Measurements from ENCODE around the gene CEACAM18.

Gene CEACAM18

DNA sequence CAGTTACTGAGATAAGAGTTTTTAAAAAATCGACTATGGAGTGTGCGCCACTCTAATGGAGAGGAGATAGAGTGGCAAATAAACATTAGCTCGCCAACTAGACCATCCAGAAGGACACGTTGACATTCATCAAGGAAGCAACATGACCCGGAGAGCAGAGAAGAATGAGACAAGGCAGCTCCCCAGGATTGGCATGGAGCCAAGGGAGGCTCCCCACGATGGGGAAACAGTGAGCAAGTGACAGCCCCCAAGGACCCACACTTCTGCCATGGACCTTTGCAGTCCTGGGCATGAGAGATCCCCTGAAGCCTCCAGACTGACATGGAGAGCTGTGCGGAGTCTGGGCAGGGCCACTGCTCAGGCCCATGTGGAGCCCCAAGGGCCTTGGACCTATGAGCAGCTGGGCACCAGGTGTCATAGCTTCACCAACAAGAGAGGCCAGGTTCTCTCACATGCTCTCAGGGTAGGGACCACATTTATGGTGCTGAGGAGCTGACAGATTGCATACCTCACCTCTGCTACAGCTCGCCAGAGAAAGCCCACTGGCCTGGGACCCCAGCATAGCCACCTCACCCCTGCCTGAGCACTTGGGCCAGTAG is 46.4 kb downstream of the CEACAM18 start:
- FAIRE-seq (no peak), DNase-seq (ENCODE audit: insufficient read length, low spot score) (no peak)

DNA sequence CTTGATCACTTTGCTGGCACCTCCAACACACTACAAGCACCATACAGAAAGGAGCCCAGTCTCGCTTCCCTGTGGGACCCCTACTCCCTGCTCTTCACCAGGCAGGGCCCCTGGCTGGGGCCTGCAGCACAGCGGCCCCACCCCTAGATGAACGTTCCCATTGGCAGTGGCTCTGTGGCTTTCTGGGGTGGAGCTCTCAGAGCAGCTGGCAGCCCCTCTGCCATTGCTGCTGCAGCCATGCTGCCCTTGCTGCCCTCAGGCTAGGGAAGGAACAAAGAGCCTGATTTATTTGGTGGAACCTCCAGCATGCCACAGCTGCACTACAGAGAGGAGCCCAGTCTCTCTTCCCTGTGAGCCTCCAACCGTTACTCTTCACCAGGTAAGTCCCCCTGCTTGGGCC is 47.3 kb downstream of the CEACAM18 start:
- FAIRE-seq (no peak), DNase-seq (ENCODE audit: insufficient read length, low spot score) (no peak)

DNA sequence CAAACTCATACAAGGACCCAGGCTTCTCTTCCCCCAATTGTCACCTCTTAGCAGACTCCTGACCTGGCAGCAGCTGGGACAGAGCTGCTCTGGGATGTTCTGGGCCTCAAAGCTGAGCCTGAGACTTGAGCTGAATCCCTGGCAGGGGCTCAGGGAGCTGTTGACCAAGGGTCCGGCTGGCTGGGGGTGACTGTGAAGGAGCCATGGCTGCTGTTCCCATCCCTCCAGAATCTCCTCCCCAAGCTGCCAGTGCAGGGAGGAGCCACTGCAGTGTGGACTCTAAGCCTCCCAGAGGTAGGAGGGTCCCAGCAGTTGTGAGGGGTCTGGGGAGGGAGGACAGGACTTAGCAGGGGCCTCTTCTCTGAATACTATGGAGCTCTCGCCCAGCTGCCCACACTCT is 51.0 kb downstream of the CEACAM18 start:
- no peak for FAIRE-seq
- no peak for DNase-seq (ENCODE audit: insufficient read length, low spot score)

GRCh38 chr19:51530616-51531015 is 52.3 kb downstream of the CEACAM18 start:
- FAIRE-seq (no peak), DNase-seq (ENCODE audit: insufficient read length, low spot score) (no peak)

GRCh38 chr19:51531349-51532315 is 53.3 kb downstream of the CEACAM18 start, which contains the start of gene SIGLEC6:
Gene SIGLEC6, minus strand, starts transcription at chr19:51531670. Its CDS starts 22 bp downstream, at chr19:51531648.
- FAIRE-seq (no peak), DNase-seq (ENCODE audit: insufficient read length, low spot score) (no peak)

DNA sequence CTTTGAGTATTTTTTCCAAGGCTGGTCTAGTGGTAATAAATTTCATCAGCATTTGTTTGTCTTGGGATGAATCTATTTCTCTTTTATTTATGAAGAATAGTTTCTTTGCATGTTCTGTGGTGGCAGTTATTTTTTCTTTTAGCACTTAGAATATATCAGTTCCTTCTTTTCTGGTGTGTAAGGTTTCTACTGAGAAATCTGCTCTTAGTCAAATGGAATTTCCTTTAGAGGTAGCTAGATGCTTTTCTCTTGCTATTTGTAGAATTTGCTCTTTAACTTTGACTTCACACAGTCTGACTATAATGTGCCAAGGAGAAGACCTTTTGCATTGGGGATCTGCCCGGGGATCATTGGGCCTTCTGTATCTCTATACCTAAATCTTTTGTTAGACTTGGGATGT is 57.2 kb downstream of the CEACAM18 start:
- no peak for DNase-seq (ENCODE audit: insufficient read length, low spot score)
- no peak for FAIRE-seq

DNA sequence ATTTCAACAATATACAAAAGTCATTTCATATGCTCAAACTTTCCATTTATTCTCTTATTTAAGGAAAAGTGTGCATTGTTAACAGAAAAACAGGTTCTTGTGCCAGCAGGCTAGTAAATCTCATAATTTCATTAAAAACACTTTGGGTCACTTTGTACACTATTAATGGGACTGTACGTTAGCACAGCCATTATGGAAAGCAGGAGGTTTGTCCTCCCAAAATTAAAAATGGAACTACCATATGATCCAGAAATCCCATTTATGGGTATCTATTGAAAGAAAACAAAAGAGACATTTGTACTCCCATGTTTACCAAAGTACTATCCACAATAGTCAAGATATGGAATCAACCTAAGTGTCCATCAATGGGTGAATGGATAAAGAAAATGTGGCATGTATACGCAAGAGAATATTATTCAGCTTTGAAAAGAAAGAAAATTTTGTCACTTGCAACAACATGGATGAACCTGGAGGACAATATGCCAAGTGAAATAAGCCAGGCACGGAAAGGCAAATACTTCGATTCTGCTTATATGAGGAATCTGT is 61.6 kb downstream of the CEACAM18 start:
- FAIRE-seq (no peak), DNase-seq (ENCODE audit: insufficient read length, low spot score) (no peak)
